GM13976 (cell line): ENCODE measurements around the gene UBXN4.

Experiments
- DNase-seq: peaks from one replicate; pipeline ENCODE4 v3.0.0; 2012; ENCODE audit warnings: low spot score
- in situ Hi-C: fragments of 300-500 bp; cut with MboI; formaldehyde crosslinking; loops from one replicate; pipeline ENCODE4 v1.12.0; 2022; ENCODE audit warnings: low sequenced_read_pairs, mixed read lengths, inconsistent platforms; ENCODE audit not compliant: unreplicated experiment
- TF ChIP-seq, protein P1 (sequence below): IDR thresholded peaks from 2 replicates; pipeline ENCODE4 v1.5.1; 2012; ENCODE audit warnings: borderline replicate concordance, mild to moderate bottlenecking; ENCODE audit not compliant: insufficient read depth; ENCODE audit errors: extremely low read depth, missing control alignments, control extremely low read depth

UBXN4 gene

DNA sequence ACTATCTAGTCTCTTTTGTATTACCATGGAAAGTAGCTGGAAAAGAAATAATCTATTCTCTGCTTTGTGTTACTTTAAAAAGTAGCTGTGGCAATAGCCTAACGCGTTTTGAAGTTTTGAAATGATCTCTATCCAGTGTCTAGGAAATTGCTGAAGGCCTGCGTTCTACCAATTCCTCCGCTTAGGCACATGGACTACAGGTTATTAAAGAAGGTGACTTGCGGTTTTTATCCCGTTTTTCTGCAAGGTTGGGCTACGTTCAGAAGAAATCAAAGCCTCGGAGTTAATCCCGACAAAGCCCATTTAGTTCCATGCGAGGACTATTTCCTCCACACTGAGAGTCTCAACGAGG is 636 bp upstream of the UBXN4 start:
- in situ Hi-C loops: no loop called here
- TF ChIP-seq, protein P1, sequence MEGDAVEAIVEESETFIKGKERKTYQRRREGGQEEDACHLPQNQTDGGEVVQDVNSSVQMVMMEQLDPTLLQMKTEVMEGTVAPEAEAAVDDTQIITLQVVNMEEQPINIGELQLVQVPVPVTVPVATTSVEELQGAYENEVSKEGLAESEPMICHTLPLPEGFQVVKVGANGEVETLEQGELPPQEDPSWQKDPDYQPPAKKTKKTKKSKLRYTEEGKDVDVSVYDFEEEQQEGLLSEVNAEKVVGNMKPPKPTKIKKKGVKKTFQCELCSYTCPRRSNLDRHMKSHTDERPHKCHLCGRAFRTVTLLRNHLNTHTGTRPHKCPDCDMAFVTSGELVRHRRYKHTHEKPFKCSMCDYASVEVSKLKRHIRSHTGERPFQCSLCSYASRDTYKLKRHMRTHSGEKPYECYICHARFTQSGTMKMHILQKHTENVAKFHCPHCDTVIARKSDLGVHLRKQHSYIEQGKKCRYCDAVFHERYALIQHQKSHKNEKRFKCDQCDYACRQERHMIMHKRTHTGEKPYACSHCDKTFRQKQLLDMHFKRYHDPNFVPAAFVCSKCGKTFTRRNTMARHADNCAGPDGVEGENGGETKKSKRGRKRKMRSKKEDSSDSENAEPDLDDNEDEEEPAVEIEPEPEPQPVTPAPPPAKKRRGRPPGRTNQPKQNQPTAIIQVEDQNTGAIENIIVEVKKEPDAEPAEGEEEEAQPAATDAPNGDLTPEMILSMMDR: no peak
- no peak for DNase-seq

GRCh38 chr2:135742325-135742757 is 686 bp downstream of the UBXN4 start:
- in situ Hi-C loops: no loop called here
- DNase-seq: peak; percentile 60
- TF ChIP-seq, protein P1: no peak

GRCh38 chr2:135743860-135744259 is 2.2 kb downstream of the UBXN4 start:
- DNase-seq: no peak
- in situ Hi-C loops: no loop called here

DNA sequence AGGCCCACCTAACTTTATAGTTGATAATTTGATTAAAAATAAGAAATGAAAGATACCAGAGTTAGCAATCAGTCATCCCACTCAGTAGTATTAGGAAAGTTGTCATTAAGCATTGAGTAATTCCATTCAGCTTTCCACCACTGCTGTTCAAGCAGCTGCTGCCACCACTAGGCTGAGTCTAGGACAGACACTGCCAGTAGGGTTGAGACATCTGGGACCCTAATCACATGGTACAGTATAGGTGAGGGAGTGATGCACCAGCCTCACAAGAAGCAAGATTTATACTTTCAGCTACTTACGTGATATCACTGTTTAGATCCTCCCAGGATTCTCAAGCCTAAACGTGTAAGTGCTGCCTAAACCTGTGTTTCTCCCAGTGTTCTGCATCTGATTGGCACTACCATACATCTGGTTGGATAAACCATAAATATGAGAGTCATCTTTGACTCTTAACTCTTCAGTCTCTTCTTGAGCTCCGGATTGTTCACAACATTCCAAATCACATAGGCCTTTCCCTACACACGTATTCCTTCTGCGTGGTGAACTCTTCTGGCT is 3.2 kb downstream of the UBXN4 start:
- in situ Hi-C loops: no loop called here
- TF ChIP-seq, protein P1: peak; percentile 31
- peak; percentile 34 for DNase-seq

More at GRCh38 chr2:135743860-135744259, 2.2 kb downstream of the UBXN4 start:
- TF ChIP-seq, protein P1: no peak

DNA sequence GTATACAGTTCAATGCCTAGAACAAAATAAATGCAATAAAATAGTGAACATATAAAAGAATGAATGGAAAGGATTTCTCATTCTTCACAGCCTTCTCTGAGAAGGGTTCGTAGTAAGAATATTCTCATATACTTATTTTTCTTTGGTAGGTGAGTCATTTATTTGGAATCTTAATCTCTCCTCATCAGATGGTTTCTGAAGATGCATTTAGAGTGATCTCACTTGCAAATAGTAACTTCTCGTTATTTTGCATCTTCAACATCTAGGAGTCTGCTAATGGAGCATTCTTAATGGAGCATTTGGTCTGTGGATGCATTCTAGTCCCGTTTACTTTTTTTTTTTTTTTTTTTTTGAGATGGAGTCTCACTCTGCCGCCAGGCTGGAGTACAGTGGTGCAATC is 3.9 kb downstream of the UBXN4 start:
- no peak for DNase-seq
- TF ChIP-seq, protein P1: no peak
- in situ Hi-C loops: no loop called here

GRCh38 chr2:135755573-135755972 is 13.9 kb downstream of the UBXN4 start:
- DNase-seq: no peak
- in situ Hi-C loops: no loop called here
- TF ChIP-seq, protein P1: no peak

- in situ Hi-C loops: no loop called here
- TF ChIP-seq, protein P1: no peak
- no peak for DNase-seq
Observed at GRCh38 chr2:135756692-135757091, 15.0 kb downstream of the UBXN4 start.
